ENCODE data around the gene FAM124B.

Gene FAM124B

DNA sequence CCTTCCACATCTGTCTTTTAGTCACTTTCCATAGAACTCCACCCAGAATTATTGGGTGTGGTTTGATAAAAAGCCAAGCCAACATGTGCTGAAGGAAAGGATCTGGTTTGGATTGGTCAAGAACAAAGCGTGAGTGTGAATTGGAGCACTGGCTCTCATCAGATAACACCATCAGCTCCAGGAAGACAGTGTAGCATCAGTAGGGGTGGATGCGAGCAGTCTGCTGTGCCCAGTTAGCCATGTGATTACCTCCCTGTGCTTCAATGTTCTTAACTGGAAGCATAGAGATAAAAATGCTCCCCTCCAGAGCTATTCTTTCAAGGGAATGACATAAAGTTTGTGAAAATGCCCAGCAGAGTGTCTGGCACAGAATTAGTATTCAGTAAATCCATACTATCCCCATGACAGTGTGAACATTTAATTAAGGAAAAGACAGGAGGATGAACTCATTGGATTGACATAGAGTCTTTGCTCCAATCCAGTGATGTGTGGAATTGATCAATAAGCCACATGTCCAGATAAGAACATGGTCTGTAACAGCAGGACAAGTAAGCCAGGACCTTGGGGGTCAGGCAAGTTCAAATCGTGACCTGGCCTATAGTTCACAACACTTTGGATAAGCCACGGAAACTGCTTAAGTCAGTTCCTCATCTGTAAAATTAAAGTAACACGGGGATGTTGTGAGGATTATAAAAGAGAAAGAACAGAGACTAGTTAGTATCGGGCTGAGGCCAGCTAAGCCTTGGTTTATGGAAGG lies 68.0 kb downstream of the FAM124B start:
- H3K27me3 ChIP-seq (ENCODE audit: insufficient read depth, low read length) = no peaks in the 10 kb centered on the region
- H3K9ac ChIP-seq (ENCODE audit: low read length) = no peak overlapping the region
- no peaks in the 10 kb centered on the region for H3K9me3 ChIP-seq (ENCODE audit: low read length)
- no peaks in the 10 kb centered on the region for H3F3A ChIP-seq (ENCODE audit: insufficient read depth, low read length)
- H3K4me2 ChIP-seq (ENCODE audit: low read length) = no peak overlapping the region
- no peaks in the 10 kb centered on the region for H3K4me1 ChIP-seq (ENCODE audit: insufficient read depth, low read length, severe bottlenecking)
- H3K4me3 ChIP-seq (ENCODE audit: low read depth, low read length, poor library complexity, severe bottlenecking) = no peak overlapping the region
- no peaks in the 10 kb centered on the region for H3K79me2 ChIP-seq (ENCODE audit: insufficient read depth, low read length)
- no peaks in the 10 kb centered on the region for H4K20me1 ChIP-seq (ENCODE audit: insufficient read depth, low read length)
- H3K9me2 ChIP-seq (ENCODE audit: low read depth, low read length) = no peaks in the 10 kb centered on the region
- H3K27ac ChIP-seq (ENCODE audit: low read depth, low read length, poor library complexity, severe bottlenecking) = no peak overlapping the region
- H3K36me3 ChIP-seq (ENCODE audit: insufficient read depth, low read length) = no peaks in the 10 kb centered on the region
- no peak overlapping the region for H2AFZ ChIP-seq (ENCODE audit: low read length)
- TF ChIP-seq, protein P1, sequence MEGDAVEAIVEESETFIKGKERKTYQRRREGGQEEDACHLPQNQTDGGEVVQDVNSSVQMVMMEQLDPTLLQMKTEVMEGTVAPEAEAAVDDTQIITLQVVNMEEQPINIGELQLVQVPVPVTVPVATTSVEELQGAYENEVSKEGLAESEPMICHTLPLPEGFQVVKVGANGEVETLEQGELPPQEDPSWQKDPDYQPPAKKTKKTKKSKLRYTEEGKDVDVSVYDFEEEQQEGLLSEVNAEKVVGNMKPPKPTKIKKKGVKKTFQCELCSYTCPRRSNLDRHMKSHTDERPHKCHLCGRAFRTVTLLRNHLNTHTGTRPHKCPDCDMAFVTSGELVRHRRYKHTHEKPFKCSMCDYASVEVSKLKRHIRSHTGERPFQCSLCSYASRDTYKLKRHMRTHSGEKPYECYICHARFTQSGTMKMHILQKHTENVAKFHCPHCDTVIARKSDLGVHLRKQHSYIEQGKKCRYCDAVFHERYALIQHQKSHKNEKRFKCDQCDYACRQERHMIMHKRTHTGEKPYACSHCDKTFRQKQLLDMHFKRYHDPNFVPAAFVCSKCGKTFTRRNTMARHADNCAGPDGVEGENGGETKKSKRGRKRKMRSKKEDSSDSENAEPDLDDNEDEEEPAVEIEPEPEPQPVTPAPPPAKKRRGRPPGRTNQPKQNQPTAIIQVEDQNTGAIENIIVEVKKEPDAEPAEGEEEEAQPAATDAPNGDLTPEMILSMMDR (IDR thresholded peaks at IDR 0.05; ENCODE audit: low read length) = no peak
- TF ChIP-seq EZH2 (IDR thresholded peaks at IDR 0.05; ENCODE audit: borderline replicate concordance, low read length) = no peak

DNA sequence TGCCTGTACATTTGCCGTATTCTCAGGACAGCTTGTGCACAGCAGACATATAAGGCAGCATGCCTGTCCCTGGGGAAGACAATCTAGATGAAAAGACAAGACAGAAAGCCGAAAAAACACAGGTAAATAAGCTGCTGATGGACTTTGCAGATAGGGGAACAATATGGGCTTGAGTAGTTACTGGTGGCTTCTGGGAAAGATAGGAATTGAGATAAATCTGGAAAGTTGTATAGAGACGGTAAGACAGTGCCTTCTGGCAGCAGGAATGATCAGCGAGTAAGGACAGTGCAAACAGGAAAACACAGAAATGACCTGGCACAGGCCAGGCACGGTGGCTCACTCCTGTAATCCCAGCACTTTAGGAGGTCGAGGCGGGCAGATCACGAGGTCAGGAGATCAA lies 70.2 kb downstream of the FAM124B start:
- no peak overlapping the region for H3K27ac ChIP-seq (ENCODE audit: low read depth, low read length, poor library complexity, severe bottlenecking)
- H2AFZ ChIP-seq (ENCODE audit: low read length) = no peak overlapping the region
- H3K9me2 ChIP-seq (ENCODE audit: low read depth, low read length) = no peaks in the 10 kb centered on the region
- H3K27me3 ChIP-seq (ENCODE audit: insufficient read depth, low read length) = no peaks in the 10 kb centered on the region
- no peaks in the 10 kb centered on the region for H3K9me3 ChIP-seq (ENCODE audit: low read length)
- no peak overlapping the region for H3K4me3 ChIP-seq (ENCODE audit: low read depth, low read length, poor library complexity, severe bottlenecking)
- no peaks in the 10 kb centered on the region for H3K36me3 ChIP-seq (ENCODE audit: insufficient read depth, low read length)
- H3K79me2 ChIP-seq (ENCODE audit: insufficient read depth, low read length) = no peaks in the 10 kb centered on the region
- H3F3A ChIP-seq (ENCODE audit: insufficient read depth, low read length) = no peaks in the 10 kb centered on the region
- no peaks in the 10 kb centered on the region for H3K4me1 ChIP-seq (ENCODE audit: insufficient read depth, low read length, severe bottlenecking)
- H3K4me2 ChIP-seq (ENCODE audit: low read length) = no peak overlapping the region
- H3K9ac ChIP-seq (ENCODE audit: low read length) = no peak overlapping the region
- TF ChIP-seq EZH2 (IDR thresholded peaks at IDR 0.05; ENCODE audit: borderline replicate concordance, low read length) = no peak
- TF ChIP-seq, protein P1 (IDR thresholded peaks at IDR 0.05; ENCODE audit: low read length) = no peak
- H4K20me1 ChIP-seq (ENCODE audit: insufficient read depth, low read length) = no peaks in the 10 kb centered on the region

DNA sequence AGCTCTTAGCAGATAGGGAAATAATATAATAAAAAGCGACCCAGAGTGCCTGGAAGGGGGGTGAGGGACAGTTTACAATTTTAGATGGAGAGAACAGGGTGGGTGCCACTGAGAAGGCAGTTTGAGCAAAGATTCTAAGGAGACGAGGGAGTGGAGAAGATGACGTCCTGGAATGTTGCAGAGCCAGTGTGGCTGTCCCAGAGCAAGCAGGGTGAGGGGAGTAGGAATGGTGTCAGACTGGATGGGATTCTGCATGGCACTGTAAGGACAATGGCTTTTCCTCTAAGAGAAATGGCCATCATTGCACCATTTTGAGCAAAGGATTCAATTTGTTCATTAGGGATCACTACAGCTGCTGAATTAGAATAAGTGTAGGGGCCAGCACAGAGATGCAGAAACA lies 73.1 kb downstream of the FAM124B start:
- H3K4me1 ChIP-seq (ENCODE audit: insufficient read depth, low read length, severe bottlenecking) = no peaks in the 10 kb centered on the region
- no peak overlapping the region for H3K4me3 ChIP-seq (ENCODE audit: low read depth, low read length, poor library complexity, severe bottlenecking)

More for the DNA sequence above, 73.1 kb downstream of the FAM124B start:
- Histone ChIP-seq H3F3A (ENCODE audit: insufficient read depth, low read length) (no peaks in the 10 kb centered on the region), H3K4me2 (ENCODE audit: low read length) (no peak overlapping the region), H3K79me2 (ENCODE audit: insufficient read depth, low read length) (no peaks in the 10 kb centered on the region), H3K9me2 (ENCODE audit: low read depth, low read length) (no peaks in the 10 kb centered on the region), H3K27me3 (ENCODE audit: insufficient read depth, low read length) (no peaks in the 10 kb centered on the region), H3K9ac (ENCODE audit: low read length) (no peak overlapping the region), H3K9me3 (ENCODE audit: low read length) (no peaks in the 10 kb centered on the region), H3K36me3 (ENCODE audit: insufficient read depth, low read length) (no peaks in the 10 kb centered on the region), H3K27ac (ENCODE audit: low read depth, low read length, poor library complexity, severe bottlenecking) (no peak overlapping the region), H4K20me1 (ENCODE audit: insufficient read depth, low read length) (no peaks in the 10 kb centered on the region), H2AFZ (ENCODE audit: low read length) (no peak overlapping the region)
- TF ChIP-seq EZH2 (IDR thresholded peaks at IDR 0.05; ENCODE audit: borderline replicate concordance, low read length) = no peak
- TF ChIP-seq, protein P1 (IDR thresholded peaks at IDR 0.05; ENCODE audit: low read length) = no peak

Data from OCI-LY1 (cell line).